ENCODE results near the gene MRM2.

The MRM2 gene

DNA sequence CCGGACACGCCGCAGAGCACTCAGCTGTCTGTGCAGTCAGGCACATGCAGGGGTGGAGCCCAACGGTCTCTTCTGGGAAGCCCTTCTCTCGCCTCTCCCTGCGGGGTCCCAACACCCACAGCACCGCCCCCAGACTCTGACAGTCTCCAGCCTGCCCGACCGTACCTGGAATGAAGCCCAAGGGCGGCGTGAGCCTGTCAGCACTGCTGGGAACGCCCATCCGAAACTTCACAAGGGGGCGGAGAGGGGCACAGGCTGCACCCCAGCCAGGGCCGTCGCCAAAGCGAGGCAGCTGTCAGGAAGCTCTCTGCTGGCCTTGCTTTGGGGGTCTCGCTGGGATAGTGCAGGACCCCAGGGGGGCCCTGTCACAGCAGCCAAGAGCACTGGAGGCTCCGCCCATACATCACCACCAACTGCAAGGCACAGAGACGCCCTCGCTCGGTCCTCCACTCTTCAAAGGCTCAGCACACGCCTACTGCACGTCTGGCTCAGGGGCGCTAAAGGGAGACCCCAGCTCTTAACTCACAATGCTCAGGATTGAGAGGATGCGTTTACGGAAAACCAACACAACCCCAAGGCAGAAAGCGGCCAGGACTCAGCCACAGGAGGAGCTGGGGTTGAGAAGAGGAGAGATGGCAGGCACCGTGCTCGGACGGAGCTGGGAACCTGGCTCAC, 40.2 kb downstream of the MRM2 start:
- TF ChIP-seq CSDC2 (CRISPR knock-in tag; IDR thresholded peaks at IDR 0.05) (no peak), BACH2 (CRISPR knock-in tag; IDR thresholded peaks at IDR 0.05; ENCODE audit: borderline replicate concordance) (no peak), ZFP3 (CRISPR knock-in tag; IDR thresholded peaks at IDR 0.05) (no peak), ZFP30 (CRISPR knock-in tag; IDR thresholded peaks at IDR 0.05) (no peak)
- TF ChIP-seq, protein P1, sequence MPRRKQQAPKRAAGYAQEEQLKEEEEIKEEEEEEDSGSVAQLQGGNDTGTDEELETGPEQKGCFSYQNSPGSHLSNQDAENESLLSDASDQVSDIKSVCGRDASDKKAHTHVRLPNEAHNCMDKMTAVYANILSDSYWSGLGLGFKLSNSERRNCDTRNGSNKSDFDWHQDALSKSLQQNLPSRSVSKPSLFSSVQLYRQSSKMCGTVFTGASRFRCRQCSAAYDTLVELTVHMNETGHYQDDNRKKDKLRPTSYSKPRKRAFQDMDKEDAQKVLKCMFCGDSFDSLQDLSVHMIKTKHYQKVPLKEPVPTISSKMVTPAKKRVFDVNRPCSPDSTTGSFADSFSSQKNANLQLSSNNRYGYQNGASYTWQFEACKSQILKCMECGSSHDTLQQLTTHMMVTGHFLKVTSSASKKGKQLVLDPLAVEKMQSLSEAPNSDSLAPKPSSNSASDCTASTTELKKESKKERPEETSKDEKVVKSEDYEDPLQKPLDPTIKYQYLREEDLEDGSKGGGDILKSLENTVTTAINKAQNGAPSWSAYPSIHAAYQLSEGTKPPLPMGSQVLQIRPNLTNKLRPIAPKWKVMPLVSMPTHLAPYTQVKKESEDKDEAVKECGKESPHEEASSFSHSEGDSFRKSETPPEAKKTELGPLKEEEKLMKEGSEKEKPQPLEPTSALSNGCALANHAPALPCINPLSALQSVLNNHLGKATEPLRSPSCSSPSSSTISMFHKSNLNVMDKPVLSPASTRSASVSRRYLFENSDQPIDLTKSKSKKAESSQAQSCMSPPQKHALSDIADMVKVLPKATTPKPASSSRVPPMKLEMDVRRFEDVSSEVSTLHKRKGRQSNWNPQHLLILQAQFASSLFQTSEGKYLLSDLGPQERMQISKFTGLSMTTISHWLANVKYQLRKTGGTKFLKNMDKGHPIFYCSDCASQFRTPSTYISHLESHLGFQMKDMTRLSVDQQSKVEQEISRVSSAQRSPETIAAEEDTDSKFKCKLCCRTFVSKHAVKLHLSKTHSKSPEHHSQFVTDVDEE (CRISPR knock-in tag; IDR thresholded peaks at IDR 0.05) = no peak
- TF ChIP-seq, protein P2, sequence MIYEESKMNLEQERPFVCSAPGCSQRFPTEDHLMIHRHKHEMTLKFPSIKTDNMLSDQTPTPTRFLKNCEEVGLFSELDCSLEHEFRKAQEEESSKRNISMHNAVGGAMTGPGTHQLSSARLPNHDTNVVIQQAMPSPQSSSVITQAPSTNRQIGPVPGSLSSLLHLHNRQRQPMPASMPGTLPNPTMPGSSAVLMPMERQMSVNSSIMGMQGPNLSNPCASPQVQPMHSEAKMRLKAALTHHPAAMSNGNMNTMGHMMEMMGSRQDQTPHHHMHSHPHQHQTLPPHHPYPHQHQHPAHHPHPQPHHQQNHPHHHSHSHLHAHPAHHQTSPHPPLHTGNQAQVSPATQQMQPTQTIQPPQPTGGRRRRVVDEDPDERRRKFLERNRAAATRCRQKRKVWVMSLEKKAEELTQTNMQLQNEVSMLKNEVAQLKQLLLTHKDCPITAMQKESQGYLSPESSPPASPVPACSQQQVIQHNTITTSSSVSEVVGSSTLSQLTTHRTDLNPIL (CRISPR knock-in tag; IDR thresholded peaks at IDR 0.05; ENCODE audit: low read depth) = no peak
- TF ChIP-seq, protein P3, sequence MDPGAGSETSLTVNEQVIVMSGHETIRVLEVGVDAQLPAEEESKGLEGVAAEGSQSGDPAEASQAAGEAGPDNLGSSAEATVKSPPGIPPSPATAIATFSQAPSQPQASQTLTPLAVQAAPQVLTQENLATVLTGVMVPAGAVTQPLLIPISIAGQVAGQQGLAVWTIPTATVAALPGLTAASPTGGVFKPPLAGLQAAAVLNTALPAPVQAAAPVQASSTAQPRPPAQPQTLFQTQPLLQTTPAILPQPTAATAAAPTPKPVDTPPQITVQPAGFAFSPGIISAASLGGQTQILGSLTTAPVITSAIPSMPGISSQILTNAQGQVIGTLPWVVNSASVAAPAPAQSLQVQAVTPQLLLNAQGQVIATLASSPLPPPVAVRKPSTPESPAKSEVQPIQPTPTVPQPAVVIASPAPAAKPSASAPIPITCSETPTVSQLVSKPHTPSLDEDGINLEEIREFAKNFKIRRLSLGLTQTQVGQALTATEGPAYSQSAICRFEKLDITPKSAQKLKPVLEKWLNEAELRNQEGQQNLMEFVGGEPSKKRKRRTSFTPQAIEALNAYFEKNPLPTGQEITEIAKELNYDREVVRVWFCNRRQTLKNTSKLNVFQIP (CRISPR knock-in tag; IDR thresholded peaks at IDR 0.05; ENCODE audit: borderline replicate concordance, low read depth) = no peak

DNA sequence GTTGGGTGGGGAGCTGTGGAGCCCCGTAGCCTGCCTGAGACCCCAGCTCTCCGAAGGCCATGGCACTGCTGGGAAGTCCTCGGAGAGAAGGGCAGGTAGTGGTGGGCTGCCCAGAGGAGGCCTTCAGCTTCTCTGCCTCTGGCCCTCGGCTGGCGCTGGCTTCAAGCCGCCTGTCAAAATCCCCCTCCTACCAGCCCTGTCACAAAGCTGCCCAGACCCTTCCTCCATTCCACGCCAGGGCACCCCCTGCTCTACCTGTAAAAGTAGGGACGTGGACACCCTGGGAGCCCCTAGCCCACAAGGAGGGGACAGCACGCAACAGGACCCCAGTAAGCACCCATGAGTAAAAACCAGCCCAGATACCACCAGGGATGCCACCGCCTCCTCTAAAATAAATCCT, 40.9 kb downstream of the MRM2 start:
- TF ChIP-seq, protein P2 (CRISPR knock-in tag; IDR thresholded peaks at IDR 0.05; ENCODE audit: low read depth) = no peak
- no peak for TF ChIP-seq ZFP3 (CRISPR knock-in tag; IDR thresholded peaks at IDR 0.05)
- TF ChIP-seq ZNF70 (CRISPR knock-in tag; IDR thresholded peaks at IDR 0.05) = no peak
- TF ChIP-seq SNAI2 (CRISPR knock-in tag; IDR thresholded peaks at IDR 0.05) = no peak
- no peak for TF ChIP-seq OSR1 (CRISPR knock-in tag; IDR thresholded peaks at IDR 0.05)
- TF ChIP-seq GLIS3 (CRISPR knock-in tag; IDR thresholded peaks at IDR 0.05) = no peak
- TF ChIP-seq, protein P4, sequence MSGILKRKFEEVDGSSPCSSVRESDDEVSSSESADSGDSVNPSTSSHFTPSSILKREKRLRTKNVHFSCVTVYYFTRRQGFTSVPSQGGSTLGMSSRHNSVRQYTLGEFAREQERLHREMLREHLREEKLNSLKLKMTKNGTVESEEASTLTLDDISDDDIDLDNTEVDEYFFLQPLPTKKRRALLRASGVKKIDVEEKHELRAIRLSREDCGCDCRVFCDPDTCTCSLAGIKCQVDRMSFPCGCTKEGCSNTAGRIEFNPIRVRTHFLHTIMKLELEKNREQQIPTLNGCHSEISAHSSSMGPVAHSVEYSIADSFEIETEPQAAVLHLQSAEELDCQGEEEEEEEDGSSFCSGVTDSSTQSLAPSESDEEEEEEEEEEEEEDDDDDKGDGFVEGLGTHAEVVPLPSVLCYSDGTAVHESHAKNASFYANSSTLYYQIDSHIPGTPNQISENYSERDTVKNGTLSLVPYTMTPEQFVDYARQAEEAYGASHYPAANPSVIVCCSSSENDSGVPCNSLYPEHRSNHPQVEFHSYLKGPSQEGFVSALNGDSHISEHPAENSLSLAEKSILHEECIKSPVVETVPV (CRISPR knock-in tag; IDR thresholded peaks at IDR 0.05) = no peak
- no peak for TF ChIP-seq ZFP30 (CRISPR knock-in tag; IDR thresholded peaks at IDR 0.05)
- TF ChIP-seq, protein P3 (CRISPR knock-in tag; IDR thresholded peaks at IDR 0.05; ENCODE audit: borderline replicate concordance, low read depth) = no peak
- no peak for TF ChIP-seq TCF4 (CRISPR knock-in tag; IDR thresholded peaks at IDR 0.05; ENCODE audit: borderline replicate concordance)
- TF ChIP-seq TOX (CRISPR knock-in tag; IDR thresholded peaks at IDR 0.05; ENCODE audit: borderline replicate concordance) = no peak
- TF ChIP-seq ARNTL (CRISPR knock-in tag; IDR thresholded peaks at IDR 0.05; ENCODE audit: borderline replicate concordance, low read depth) = no peak
- no peak for TF ChIP-seq RARB (CRISPR knock-in tag; IDR thresholded peaks at IDR 0.05)
- TF ChIP-seq ESRRG (CRISPR knock-in tag; IDR thresholded peaks at IDR 0.05) = no peak
- TF ChIP-seq, protein P5, sequence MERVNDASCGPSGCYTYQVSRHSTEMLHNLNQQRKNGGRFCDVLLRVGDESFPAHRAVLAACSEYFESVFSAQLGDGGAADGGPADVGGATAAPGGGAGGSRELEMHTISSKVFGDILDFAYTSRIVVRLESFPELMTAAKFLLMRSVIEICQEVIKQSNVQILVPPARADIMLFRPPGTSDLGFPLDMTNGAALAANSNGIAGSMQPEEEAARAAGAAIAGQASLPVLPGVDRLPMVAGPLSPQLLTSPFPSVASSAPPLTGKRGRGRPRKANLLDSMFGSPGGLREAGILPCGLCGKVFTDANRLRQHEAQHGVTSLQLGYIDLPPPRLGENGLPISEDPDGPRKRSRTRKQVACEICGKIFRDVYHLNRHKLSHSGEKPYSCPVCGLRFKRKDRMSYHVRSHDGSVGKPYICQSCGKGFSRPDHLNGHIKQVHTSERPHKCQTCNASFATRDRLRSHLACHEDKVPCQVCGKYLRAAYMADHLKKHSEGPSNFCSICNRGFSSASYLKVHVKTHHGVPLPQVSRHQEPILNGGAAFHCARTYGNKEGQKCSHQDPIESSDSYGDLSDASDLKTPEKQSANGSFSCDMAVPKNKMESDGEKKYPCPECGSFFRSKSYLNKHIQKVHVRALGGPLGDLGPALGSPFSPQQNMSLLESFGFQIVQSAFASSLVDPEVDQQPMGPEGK (CRISPR knock-in tag; IDR thresholded peaks at IDR 0.05; ENCODE audit: borderline replicate concordance) = no peak
- TF ChIP-seq BACH2 (CRISPR knock-in tag; IDR thresholded peaks at IDR 0.05; ENCODE audit: borderline replicate concordance) = no peak
- no peak for TF ChIP-seq ISL1 (CRISPR knock-in tag; IDR thresholded peaks at IDR 0.05)
- no peak for TF ChIP-seq PPARA (CRISPR knock-in tag; IDR thresholded peaks at IDR 0.05; ENCODE audit: borderline replicate concordance)
- TF ChIP-seq, protein P1 (CRISPR knock-in tag; IDR thresholded peaks at IDR 0.05) = no peak
- no peak for ATAC-seq

More for the DNA sequence above, 40.2 kb downstream of the MRM2 start:
- ATAC-seq = no peak
